LNCaP clone FGC (cell line): ENCODE data around the gene NOS2.
"Not testable (repeated sequence)": the region's sequence is repeated elsewhere in the genome, so short reads cannot be mapped to it uniquely, and the experiment has no call there.

ENCODE experiments used
- DNase-seq: peaks from one replicate; pipeline ENCODE4 v3.0.0-alpha.2; 2011; ENCODE audit warnings: low read depth
- H3K4me3 ChIP-seq: 2 replicates; pipeline ENCODE4 v1.5.1; 2011; ENCODE audit warnings: mild to moderate bottlenecking, low read depth, low read length, control low read depth
- TF ChIP-seq, protein P1 (sequence below): IDR thresholded peaks from 2 replicates; pipeline ENCODE4 v1.5.1; 2012; ENCODE audit warnings: mild to moderate bottlenecking; ENCODE audit not compliant: control insufficient read depth, insufficient read depth; ENCODE audit errors: extremely low read depth

Gene NOS2

DNA sequence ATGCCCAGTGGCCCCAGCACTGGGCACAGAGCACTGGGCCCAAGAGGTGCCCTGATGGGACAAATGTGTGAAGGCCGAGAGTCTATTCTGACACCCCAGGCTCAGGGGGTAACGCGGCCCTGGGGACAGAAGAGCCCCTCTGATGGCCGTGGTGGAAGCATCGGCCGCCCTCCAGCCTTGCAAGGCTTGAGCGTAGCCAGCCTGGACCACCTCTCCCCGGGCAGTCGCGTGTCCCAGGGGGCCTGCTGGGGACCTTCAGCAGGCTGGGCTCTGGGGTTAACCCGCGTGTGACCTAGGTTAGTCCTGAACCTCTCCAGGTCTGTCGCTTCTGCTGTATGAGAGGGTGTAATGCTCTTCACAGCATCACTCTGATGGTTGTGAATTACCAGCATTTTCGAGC lies 40.8 kb downstream of the NOS2 start:
- TF ChIP-seq, protein P1, sequence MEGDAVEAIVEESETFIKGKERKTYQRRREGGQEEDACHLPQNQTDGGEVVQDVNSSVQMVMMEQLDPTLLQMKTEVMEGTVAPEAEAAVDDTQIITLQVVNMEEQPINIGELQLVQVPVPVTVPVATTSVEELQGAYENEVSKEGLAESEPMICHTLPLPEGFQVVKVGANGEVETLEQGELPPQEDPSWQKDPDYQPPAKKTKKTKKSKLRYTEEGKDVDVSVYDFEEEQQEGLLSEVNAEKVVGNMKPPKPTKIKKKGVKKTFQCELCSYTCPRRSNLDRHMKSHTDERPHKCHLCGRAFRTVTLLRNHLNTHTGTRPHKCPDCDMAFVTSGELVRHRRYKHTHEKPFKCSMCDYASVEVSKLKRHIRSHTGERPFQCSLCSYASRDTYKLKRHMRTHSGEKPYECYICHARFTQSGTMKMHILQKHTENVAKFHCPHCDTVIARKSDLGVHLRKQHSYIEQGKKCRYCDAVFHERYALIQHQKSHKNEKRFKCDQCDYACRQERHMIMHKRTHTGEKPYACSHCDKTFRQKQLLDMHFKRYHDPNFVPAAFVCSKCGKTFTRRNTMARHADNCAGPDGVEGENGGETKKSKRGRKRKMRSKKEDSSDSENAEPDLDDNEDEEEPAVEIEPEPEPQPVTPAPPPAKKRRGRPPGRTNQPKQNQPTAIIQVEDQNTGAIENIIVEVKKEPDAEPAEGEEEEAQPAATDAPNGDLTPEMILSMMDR = no peak
- no peak overlapping the region for H3K4me3 ChIP-seq
- no peak for DNase-seq

DNA sequence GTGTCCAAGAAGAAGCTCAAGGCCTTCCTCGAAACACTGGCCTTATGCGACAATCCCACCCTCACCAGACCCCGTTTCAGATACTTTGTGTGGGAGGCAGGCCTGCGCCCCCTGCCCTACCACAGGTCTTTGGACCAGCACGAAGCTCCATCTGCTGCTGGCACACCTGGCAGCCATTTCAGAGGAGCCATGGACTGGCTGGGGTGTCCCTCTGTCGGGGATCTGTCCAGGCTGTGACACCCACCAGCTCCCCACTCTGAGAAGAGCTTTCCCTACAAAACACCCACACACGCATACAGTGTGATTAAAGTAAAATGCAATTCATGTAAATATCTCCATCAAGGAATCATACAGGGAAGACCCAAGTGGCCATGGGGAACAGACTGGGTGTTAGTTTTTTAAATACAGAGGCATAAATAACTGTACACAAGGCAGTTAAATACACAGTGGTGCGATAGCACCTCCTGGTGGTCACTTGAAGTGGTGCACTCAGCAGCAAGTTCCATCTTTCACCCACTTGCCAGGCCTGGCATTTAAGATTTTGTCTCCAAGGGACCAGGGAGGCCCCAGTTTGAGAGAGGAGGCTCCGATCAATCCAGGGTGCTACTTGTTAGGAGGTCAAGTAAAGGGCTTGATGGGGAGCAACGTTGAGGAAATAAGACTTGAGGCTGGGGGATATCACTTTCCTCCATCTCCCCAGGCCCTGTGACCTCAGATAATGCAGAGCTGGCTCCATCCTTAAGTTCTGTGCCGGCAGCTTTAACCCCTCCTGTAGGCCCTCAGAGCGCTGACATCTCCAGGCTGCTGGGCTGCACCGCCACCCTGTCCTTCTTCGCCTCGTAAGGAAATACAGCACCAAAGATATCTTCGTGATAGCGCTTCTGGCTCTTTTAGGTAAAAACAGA lies 43.6 kb downstream of the NOS2 start:
- DNase-seq = peak; percentile 30
- TF ChIP-seq, protein P1 = peak; percentile 92
- H3K4me3 ChIP-seq = no peak overlapping the region

DNA sequence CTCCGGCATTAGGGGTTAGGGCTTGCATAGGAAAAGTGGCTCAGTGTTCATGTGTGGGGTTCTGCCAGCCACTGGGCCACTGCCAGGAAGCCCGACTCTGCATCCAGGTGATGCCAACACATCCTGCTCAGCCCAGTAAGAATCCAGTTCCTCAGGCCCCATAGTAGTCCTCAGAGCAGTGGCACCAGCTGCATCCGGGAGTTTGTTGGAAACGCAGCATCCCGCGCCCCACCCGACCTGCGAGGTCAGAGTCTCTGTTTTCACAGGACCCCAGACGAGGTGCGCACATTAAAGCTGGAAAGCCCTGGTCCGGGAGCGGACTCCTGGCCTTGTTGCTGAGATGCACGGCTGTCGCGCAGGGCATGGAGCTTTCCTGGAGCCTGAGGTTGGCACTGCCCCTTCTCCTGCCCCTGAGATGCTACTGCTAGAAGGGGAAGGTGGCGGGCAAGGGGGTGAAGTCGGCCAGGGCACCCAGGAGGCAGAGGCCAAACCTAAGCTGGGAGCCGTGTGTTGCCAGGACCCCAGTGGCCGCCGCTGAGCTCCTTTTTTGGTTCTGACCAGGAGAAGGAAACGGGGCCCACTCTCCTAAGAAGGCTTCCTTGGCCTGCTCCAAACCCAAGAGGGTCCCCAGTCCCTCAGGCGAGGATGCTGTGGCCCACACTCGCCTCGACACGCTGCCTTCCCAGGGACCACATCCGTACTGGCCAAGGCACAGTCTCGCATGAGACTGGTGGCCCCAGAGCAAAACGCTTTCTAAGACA lies 44.4 kb downstream of the NOS2 start:
- no peak for DNase-seq
- H3K4me3 ChIP-seq = no peak overlapping the region
- TF ChIP-seq, protein P1 = no peak

DNA sequence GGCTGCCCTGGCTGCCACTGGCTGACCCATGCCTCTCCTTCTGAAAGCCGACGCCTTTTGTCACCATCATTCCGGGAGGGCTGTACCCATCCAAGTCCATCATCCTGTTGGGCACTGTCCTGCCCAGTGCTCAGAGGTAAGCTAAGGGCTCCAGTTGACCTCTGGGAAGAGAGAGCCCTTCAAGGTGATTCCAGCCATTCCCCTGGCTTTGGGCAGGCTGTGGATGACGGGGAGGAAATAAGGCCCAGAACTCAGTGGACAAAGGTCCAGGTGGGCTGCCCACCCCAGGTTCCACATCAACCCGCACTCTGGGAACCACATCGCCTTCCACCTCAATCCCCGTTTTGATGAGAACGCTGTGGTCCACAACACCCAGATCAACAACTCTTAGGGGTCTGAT lies 45.8 kb downstream of the NOS2 start:
- no peak for DNase-seq
- TF ChIP-seq, protein P1 = no peak
- no peak overlapping the region for H3K4me3 ChIP-seq

DNA sequence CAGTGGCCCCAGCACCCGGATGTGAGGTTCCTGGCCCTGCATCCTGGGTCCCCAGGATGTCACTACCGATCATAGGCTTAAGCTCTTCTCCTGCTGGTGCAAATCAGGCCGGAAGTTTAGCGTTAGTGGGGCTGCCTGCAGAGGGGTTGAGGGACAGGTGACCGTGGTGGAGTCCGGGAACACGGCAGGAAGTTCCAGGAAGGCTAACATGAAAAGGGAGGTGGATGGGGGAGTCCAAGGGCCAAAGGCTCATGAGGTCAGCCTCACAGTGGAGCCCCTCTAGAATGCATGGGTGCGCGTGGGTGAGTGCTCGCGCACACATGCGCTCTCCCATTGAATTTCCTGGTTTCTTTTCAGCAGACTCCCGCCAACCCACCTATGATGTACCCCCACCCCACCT lies 46.6 kb downstream of the NOS2 start:
- not testable (repeated sequence) for H3K4me3 ChIP-seq, DNase-seq

DNA sequence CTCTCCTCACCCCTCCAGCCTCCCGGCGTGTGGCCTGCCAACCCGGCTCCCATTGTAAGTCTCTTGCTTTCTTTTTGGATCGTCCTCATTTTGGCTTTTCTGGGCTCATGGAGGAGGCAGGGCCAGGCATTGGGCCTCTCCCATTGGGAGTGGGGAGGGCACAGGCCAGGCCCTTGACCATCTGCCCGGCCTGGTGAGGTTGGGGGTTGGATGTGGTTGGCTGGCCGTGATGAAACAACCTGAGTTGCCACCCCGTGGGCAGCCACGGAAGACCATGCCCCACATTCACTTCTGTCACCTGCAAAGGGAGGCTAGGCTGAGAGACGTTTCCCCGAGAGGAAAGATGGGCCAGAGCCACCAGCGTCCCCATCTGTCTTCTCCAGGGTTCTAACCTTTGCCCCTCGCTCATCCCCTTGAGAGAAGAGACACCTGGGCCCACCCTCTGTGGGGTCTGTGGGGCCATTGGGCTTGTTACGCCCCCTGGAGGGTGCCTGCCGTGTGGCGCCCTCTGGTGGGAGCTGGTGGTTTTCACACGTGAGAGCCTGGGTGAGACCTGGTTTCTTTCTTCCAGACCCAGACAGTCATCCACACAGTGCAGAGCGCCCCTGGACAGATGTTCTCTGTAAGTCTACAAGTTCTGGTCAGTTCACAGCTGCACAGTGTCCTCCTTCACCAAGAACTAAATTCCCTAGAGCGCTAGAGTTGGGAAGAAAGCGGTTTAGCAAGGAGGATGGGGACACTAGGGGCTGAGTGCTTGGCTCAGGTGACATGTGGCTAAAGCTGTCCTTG lies 47.3 kb downstream of the NOS2 start:
- DNase-seq = not testable (repeated sequence)

DNA sequence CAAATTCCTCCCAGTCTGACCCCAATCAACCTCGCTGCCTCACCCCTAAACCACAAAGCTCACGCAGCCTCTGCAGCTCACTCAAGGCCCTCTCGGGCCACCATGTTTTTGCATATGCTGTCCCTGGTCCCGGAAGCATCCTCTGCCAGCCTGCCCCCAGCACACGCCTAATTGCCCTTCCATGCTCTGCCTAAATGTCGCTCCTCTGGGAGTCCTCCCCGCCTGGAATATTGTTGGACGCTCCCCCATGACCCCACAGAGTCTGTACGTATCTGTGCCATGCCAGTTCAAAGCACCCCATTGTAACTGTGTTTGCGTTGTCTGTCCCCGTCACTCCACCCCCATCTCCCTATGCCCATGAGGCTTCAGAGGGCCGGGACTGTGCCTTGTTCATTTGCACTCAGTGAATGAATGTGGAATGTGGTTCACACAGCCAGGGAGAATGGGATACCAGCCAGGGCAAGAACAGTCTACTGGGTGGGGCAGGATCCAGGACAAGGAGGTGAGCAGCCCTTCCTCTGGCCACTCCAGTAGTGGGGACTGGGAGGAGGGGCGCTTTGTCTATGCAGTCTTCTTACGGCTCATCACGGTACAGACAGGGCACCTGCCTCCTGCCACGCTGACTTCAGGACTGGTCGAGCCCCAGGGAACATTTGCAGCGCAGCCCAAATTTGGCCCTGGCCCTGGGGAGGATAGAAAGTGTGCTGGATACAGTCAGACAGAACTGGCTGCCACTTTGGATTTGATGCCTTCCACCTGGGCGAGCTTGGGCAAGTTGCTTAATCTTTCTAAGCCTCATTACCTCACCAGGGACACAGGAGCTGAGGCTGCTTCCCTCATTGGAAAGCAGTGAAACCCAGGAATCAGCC lies 48.5 kb downstream of the NOS2 start:
- no peak overlapping the region for H3K4me3 ChIP-seq
- TF ChIP-seq, protein P1 = no peak
- DNase-seq = no peak

More for the DNA sequence above, 47.3 kb downstream of the NOS2 start:
- H3K4me3 ChIP-seq = not testable (repeated sequence)
